Body of pancreas (tissue), 4 donors: ENCODE data around the gene CDKN1C. TPM values are rescaled to one million over a fixed set of nuclear protein-coding genes. Genes with fewer than 3 reads are reported as not detected.

Experiments
- ATAC-seq: fragments of 150-250 bp; one replicate; pipeline ENCODE4 v1.9.1; 2016
- DNase-seq, 4 donors: peaks; one replicate each; pipeline ENCODE4 v3.0.0-alpha.2; 2019
- H3K27ac ChIP-seq, 4 donors: fragments of 200-600 bp; sonication (generic); 1 replicate in 3 of 4; 2 replicates in 1 of 4; pipeline versions ENCODE4 v1.5.1 to v1.6.1; 2016 to 2019; ENCODE audit warnings: mild to moderate bottlenecking in 1 of 4, mixed read lengths in 1 of 4, moderate library complexity in 1 of 4
- H3K27me3 ChIP-seq, 2 donors: fragments of 200-600 bp; sonication (generic); one replicate each; pipeline ENCODE4 v1.6.0; 2016; ENCODE audit warnings: mild to moderate bottlenecking in 1 of 2
- H3K36me3 ChIP-seq, 2 donors: fragments of 200-600 bp; sonication (generic); replicated peaks in 1 of 2; 2 replicates each; pipeline ENCODE4 v1.5.1; 2016; ENCODE audit warnings: low read depth in 2 of 2; ENCODE audit not compliant: insufficient read depth in 1 of 2
- H3K4me1 ChIP-seq: fragments of 200-600 bp; sonication (generic); one replicate; pipeline ENCODE4 v1.6.0; 2016
- H3K4me3 ChIP-seq, 2 donors: fragments of 200-600 bp; sonication (generic); 1 replicate in 1 of 2; 2 replicates in 1 of 2; pipeline ENCODE4 v1.5.1; 2016 to 2019
- H3K9me3 ChIP-seq, 3 donors: fragments of 200-600 bp; sonication (generic); 1 replicate in 2 of 3; 2 replicates in 1 of 3; pipeline ENCODE4 v1.5.1; 2016
- POLR2A ChIP-seq, 3 donors: fragments of 450-650 bp; IDR thresholded peaks; one replicate each; pipeline ENCODE4 v1.6.1; 2016; ENCODE audit warnings: antibody characterized with exemption in 3 of 3, mild to moderate bottlenecking in 2 of 3
- WGBS, 2 donors: methylation state at CpG; one replicate each; pipeline ENCODE4 v1.1.5; 2017; 5-methylcytosine and 5-hydroxymethylcytosine counted together
- intact Hi-C: fragments of 100-400 bp; cut with DNase I; formaldehyde crosslinking; loops from one replicate; pipeline ENCODE4 v1.15.1; 2023
- total RNA-seq, 2 donors: library from RNA; depleted of rRNA; stranded (reverse); fragments of >200 nt; gene quantifications; one replicate each; pipeline ENCODE4 v1.1.0, GENCODE V29; 2016
- TF ChIP-seq, protein P1 (sequence below), 7 experiments: fragments of 450-650 bp in 4 of 7; fragments of 200-600 bp in 3 of 7; sonication (generic) in 3 of 7; IDR thresholded peaks; one replicate each; pipeline ENCODE4 v1.5.1; 2016 to 2019; ENCODE audit warnings: antibody characterized with exemption in 7 of 7

Gene CDKN1C
- total RNA-seq, 2 donors from 2014 or later, result 35.3 to 231 TPM

GRCh38 chr11:2920343-2920742 lies 34.8 kb upstream of the CDKN1C start:
- ATAC-seq (no peak), DNase-seq (no peak)
- no peak overlapping the region for H3K4me3 ChIP-seq
- no peaks in the 10 kb centered on the region for H3K36me3 ChIP-seq
- H3K27ac ChIP-seq, result no peak overlapping the region
- 87 to 93% methylated on average over 8 to 12 of the region's 12 CpGs for WGBS, 2 donors
- H3K27me3 ChIP-seq, result no peaks in the 10 kb centered on the region
- no peaks in the 10 kb centered on the region for H3K4me1 ChIP-seq
- H3K9me3 ChIP-seq, result no peaks in the 10 kb centered on the region
- no peak for TF ChIP-seq POLR2A (IDR thresholded peaks at IDR 0.05)
- TF ChIP-seq, protein P1, sequence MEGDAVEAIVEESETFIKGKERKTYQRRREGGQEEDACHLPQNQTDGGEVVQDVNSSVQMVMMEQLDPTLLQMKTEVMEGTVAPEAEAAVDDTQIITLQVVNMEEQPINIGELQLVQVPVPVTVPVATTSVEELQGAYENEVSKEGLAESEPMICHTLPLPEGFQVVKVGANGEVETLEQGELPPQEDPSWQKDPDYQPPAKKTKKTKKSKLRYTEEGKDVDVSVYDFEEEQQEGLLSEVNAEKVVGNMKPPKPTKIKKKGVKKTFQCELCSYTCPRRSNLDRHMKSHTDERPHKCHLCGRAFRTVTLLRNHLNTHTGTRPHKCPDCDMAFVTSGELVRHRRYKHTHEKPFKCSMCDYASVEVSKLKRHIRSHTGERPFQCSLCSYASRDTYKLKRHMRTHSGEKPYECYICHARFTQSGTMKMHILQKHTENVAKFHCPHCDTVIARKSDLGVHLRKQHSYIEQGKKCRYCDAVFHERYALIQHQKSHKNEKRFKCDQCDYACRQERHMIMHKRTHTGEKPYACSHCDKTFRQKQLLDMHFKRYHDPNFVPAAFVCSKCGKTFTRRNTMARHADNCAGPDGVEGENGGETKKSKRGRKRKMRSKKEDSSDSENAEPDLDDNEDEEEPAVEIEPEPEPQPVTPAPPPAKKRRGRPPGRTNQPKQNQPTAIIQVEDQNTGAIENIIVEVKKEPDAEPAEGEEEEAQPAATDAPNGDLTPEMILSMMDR (IDR thresholded peaks at IDR 0.05), result no peak
- intact Hi-C loops, result no loop called here

- 81 to 87% methylated on average over 3 to 8 of the region's 13 CpGs for WGBS, 2 donors
- no peaks in the 10 kb centered on the region for H3K27me3 ChIP-seq
- no peak overlapping the region for H3K4me3 ChIP-seq
- no peak overlapping the region for H3K27ac ChIP-seq
- DNase-seq (no peak), ATAC-seq (no peak)
- intact Hi-C loops, result no loop called here
- TF ChIP-seq POLR2A (IDR thresholded peaks at IDR 0.05), result no peak
- TF ChIP-seq, protein P1 (IDR thresholded peaks at IDR 0.05), result no peak
- no peaks in the 10 kb centered on the region for H3K36me3 ChIP-seq
- no peaks in the 10 kb centered on the region for H3K4me1 ChIP-seq
- H3K9me3 ChIP-seq, result no peaks in the 10 kb centered on the region
Observed at GRCh38 chr11:2919837-2920236, 34.3 kb upstream of the CDKN1C start.

- H3K9me3 ChIP-seq, result no peaks in the 10 kb centered on the region
- H3K4me3 ChIP-seq, result no peak overlapping the region
- DNase-seq (no peak), ATAC-seq (no peak)
- H3K4me1 ChIP-seq, result no peaks in the 10 kb centered on the region
- intact Hi-C loops, result no loop called here
- H3K27ac ChIP-seq, result no peak overlapping the region
- TF ChIP-seq, protein P1 (IDR thresholded peaks at IDR 0.05), result no peak
- TF ChIP-seq POLR2A (IDR thresholded peaks at IDR 0.05), result no peak
- no peaks in the 10 kb centered on the region for H3K27me3 ChIP-seq
- WGBS, 2 donors, result 70 to 84% methylated on average over 2 to 9 of the region's 9 CpGs
- H3K36me3 ChIP-seq, result no peaks in the 10 kb centered on the region
Observed at GRCh38 chr11:2919188-2919587, 33.6 kb upstream of the CDKN1C start.

GRCh38 chr11:2917842-2918490 lies 32.4 kb upstream of the CDKN1C start:
- no peaks in the 10 kb centered on the region for H3K36me3 ChIP-seq
- H3K4me1 ChIP-seq, result peaks cover 8% of the 10 kb centered on the region
- no peaks in the 10 kb centered on the region for H3K9me3 ChIP-seq
- intact Hi-C loops, result no loop called here
- DNase-seq (no peak), ATAC-seq (no peak)
- no peak for TF ChIP-seq POLR2A (IDR thresholded peaks at IDR 0.05)
- TF ChIP-seq, protein P1 (IDR thresholded peaks at IDR 0.05), result no peak
- H3K27ac ChIP-seq, result no peak overlapping the region
- no peaks in the 10 kb centered on the region for H3K27me3 ChIP-seq
- WGBS, 2 donors, result 54 to 84% methylated on average over 2 to 25 of the region's 25 CpGs
- H3K4me3 ChIP-seq, result no peak overlapping the region
